HepG2 (cell line): Measurements from ENCODE around the gene GBA2. TPM values are rescaled to one million over a fixed set of nuclear protein-coding genes. Genes with fewer than 3 reads are reported as not detected.

Source experiments
- ATAC-seq: fragments of 200-7000 bp; cut with Tn5 transposase; 3 replicates; pipeline ENCODE4 v1.9.1; 2020; ENCODE audit warnings: mild to moderate bottlenecking, moderate library complexity
- BruUV-seq: library from RNA; stranded (reverse); fragments of 400-500 nt; replicated peaks from 2 replicates; lab custom pipeline; 2021; lab: Mats Ljungman, UMichigan
- CTCF ChIA-PET: fragments of 300-600 bp; formaldehyde crosslinking; extraction: SDS; loops from one replicate; lab custom pipeline; 2021; ENCODE audit warnings: low total read pairs, inconsistent platforms, low intra/inter-chr PET ratio; lab: Yijun Ruan, JAX
- POLR2A ChIA-PET: fragments of 350-600 bp; sonication (Branson Sonifier 250); formaldehyde crosslinking; loops from one replicate; lab custom pipeline; 2020; ENCODE audit warnings: antibody characterized with exemption, inconsistent platforms; lab: Yijun Ruan, JAX
- DNase-seq: peaks from one replicate; pipeline ENCODE4 v3.0.0-alpha.2; 2015; ENCODE audit warnings: low spot score
- FAIRE-seq: peaks from 3 replicates; lab custom pipeline; 2011; peaks lifted over from hg19 to GRCh38; lab: Jason Lieb, UNC
- H2AFZ ChIP-seq: one replicate; pipeline ENCODE4 v1.6.1; 2011; ENCODE audit warnings: low read length, inconsistent platforms
- H3K27ac ChIP-seq: fragments of 300-600 bp; 3 replicates; pipeline ENCODE4 v1.8.0; 2011; ENCODE audit warnings: mixed run types, mild to moderate bottlenecking, mixed read lengths, low read length, inconsistent platforms; ENCODE audit not compliant: insufficient read depth; ENCODE audit errors: extremely low read length
- H3K27me3 ChIP-seq, 2 experiments: fragments of 200-600 bp in 1 of 2; 2 replicates in 1 of 2; 3 replicates in 1 of 2; pipeline versions ENCODE4 v1.6.0 to v1.8.0; 2011; ENCODE audit warnings: low read length in 2 of 2, mild to moderate bottlenecking in 2 of 2, moderate library complexity in 2 of 2, inconsistent platforms in 1 of 2; ENCODE audit not compliant: insufficient read depth in 2 of 2, control insufficient read depth in 1 of 2
- H3K36me3 ChIP-seq, 2 experiments: fragments of 200-600 bp in 1 of 2; replicated peaks in 1 of 2; 2 replicates in 1 of 2; 3 replicates in 1 of 2; pipeline versions ENCODE4 v1.5.1 to v1.8.0; 2011; ENCODE audit warnings: low read length in 2 of 2, inconsistent platforms in 1 of 2; ENCODE audit not compliant: insufficient read depth in 2 of 2, control insufficient read depth in 1 of 2
- H3K4me1 ChIP-seq: 2 replicates; pipeline ENCODE4 v1.5.1; 2012; ENCODE audit warnings: low read length, inconsistent platforms; ENCODE audit not compliant: insufficient read depth
- H3K4me2 ChIP-seq: 2 replicates; pipeline ENCODE4 v1.6.0; 2011; ENCODE audit warnings: low read depth, low read length, inconsistent platforms
- H3K4me3 ChIP-seq, 3 experiments: fragments of 200-600 bp in 1 of 3; sonication (generic), shearing (Covaris generic) in 1 of 3; replicated peaks in 1 of 3; 2 replicates each; pipeline ENCODE4 v1.5.1; 2011 to 2016; ENCODE audit warnings: low read length in 3 of 3, inconsistent platforms in 2 of 3, low read depth in 2 of 3, mild to moderate bottlenecking in 2 of 3, control low read depth in 1 of 3, mixed read lengths in 1 of 3; ENCODE audit not compliant: insufficient read depth in 1 of 3
- H3K79me2 ChIP-seq: one replicate; pipeline ENCODE4 v1.6.1; 2011; ENCODE audit warnings: low read length, inconsistent platforms; ENCODE audit not compliant: insufficient read depth
- H3K9ac ChIP-seq: 2 replicates; pipeline ENCODE4 v1.6.0; 2011; ENCODE audit warnings: mild to moderate bottlenecking, low read depth, low read length, inconsistent platforms; ENCODE audit not compliant: insufficient read depth
- H3K9me3 ChIP-seq: 2 replicates; pipeline ENCODE4 v1.5.1; 2012; ENCODE audit warnings: mild to moderate bottlenecking, low read length
- H4K20me1 ChIP-seq: 2 replicates; pipeline ENCODE4 v1.6.0; 2011; ENCODE audit warnings: inconsistent platforms, mild to moderate bottlenecking, low read length, moderate library complexity; ENCODE audit not compliant: insufficient read depth
- RFX5 ChIP-seq: IDR thresholded peaks from 2 replicates; pipeline ENCODE4 v1.6.1; 2011; ENCODE audit warnings: low read depth, low read length, improper control_type of control experiment
- RFXANK ChIP-seq: IDR thresholded peaks from 2 replicates; pipeline ENCODE4 v1.6.1; 2016
- RFXAP ChIP-seq: sonication (generic); formaldehyde crosslinking; IDR thresholded peaks from 2 replicates; pipeline ENCODE4 v1.4.0; 2020; ENCODE audit warnings: missing genetic modification reagents, borderline replicate concordance
- STAT5B ChIP-seq: sonication (generic); formaldehyde crosslinking; IDR thresholded peaks from 2 replicates; pipeline ENCODE4 v1.4.0; 2020; ENCODE audit warnings: missing genetic modification reagents
- TBX3 ChIP-seq: fragments of 450-650 bp; IDR thresholded peaks from 2 replicates; pipeline ENCODE4 v1.6.1; 2017; ENCODE audit warnings: antibody characterized with exemption, mild to moderate bottlenecking, inconsistent platforms, borderline replicate concordance
- ZNF260 ChIP-seq: sonication (generic); formaldehyde crosslinking; IDR thresholded peaks from 2 replicates; pipeline ENCODE4 v1.4.0; 2020; ENCODE audit warnings: missing genetic modification reagents, low read depth, mild to moderate bottlenecking, borderline replicate concordance
- ZNF567 ChIP-seq: sonication (generic); formaldehyde crosslinking; IDR thresholded peaks from 2 replicates; pipeline ENCODE4 v1.8.1; 2023; ENCODE audit warnings: mild to moderate bottlenecking, missing genetic modification reagents, borderline replicate concordance
- WGBS: methylation state at CpG from one replicate; pipeline ENCODE4 v1.1.6; 2017; ENCODE audit warnings: low lambda C conversion rate; 5-methylcytosine and 5-hydroxymethylcytosine counted together
- in situ Hi-C: cut with HindIII; loops from 2 replicates; pipeline ENCODE4 v1.10.0; 2017; ENCODE audit warnings: low pct_unique_long_range_greater_than_20kb; ENCODE audit not compliant: extremely low pct_ligation_motif_present
- intact Hi-C: fragments of 100-400 bp; cut with micrococcal nuclease; formaldehyde crosslinking; loops from one replicate; pipeline ENCODE4 v1.10.0; 2022; ENCODE audit not compliant: unreplicated experiment
- polyA plus RNA-seq, 8 experiments: library from polyadenylated mRNA; depleted of rRNA in 3 of 8; stranded (reverse) in 7 of 8; unstranded in 1 of 8; fragments of >200 nt; fragmentation: Illumina TruSeq in 4 of 8; extraction: Trizol in 4 of 8; gene quantifications; 2 replicates each; pipeline versions ENCODE4 v1.2.1 to v1.2.3, GENCODE V29; 2011 to 2016; ENCODE audit warnings: low read depth in 4 of 8, missing spikeins in 1 of 8, mixed read lengths in 1 of 8; ENCODE audit not compliant: insufficient read depth in 1 of 8
- total RNA-seq, 5 experiments: library from RNA; depleted of rRNA; stranded (reverse); fragments of >200 nt; fragmentation: Illumina TruSeq; extraction: Trizol; gene quantifications; 2 replicates each; pipeline ENCODE4 v1.2.3, GENCODE V29; 2016; ENCODE audit warnings: low read depth in 1 of 5
- TF ChIP-seq, protein P1 (sequence below): sonication (generic); formaldehyde crosslinking; IDR thresholded peaks from 2 replicates; pipeline ENCODE4 v1.8.0; 2022; ENCODE audit warnings: missing genetic modification reagents, mild to moderate bottlenecking, borderline replicate concordance

The GBA2 gene
- total and polyA plus RNA-seq, 2 of the 13 experiments (the other 11 are each of a cell fraction or from before 2014, with no cell fraction given) = 37.5 to 86.1 TPM

DNA sequence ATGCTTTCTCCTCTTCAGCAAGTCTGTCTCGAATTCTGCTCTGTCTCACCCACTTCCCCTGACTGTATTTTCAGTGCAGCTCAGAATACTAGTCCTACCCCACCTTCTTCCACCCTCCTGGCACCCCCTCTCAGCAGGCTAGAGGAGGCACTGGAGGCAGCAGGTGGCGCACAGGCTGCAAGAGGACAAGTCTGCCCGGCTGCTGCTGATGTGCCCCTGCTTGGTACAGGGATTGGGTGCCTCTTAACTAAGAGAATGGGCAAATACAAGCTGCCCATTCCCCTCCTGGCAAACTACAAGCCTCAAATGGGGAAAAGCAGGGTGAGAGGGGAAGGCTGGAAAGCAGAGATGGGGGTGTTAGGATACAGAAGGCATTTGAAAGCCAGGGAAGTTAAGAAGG lies 22.1 kb downstream of the GBA2 start:
- CTCF ChIA-PET = no interaction called here
- Histone ChIP-seq H3K79me2 (peaks cover 53% of the 10 kb centered on the region), H3K4me3 (no peak overlapping the region), H3K4me1 (peaks cover 52% of the 10 kb centered on the region), H3K27ac (peak overlapping the region; percentile 77), H3K4me2 (0 out of 2 replicates have a peak overlapping the region, but pooled peaks have one; percentile 98), H3K9ac (no peak overlapping the region), H2AFZ (no peak overlapping the region), H3K27me3 (no peaks in the 10 kb centered on the region; a peak in 1 of 5 replicates), H3K36me3 (peaks cover 19 to 42% of the 10 kb centered on the region in 2 experiments), H4K20me1 (peaks cover 30% of the 10 kb centered on the region), H3K9me3 (no peaks in the 10 kb centered on the region)
- in situ Hi-C loops (loop anchor here (5.0 kb wide), 1 partner anchor 60 kb away; the partner anchor contains the start of gene ARHGEF39), intact Hi-C loops (no loop called here)
- DNase-seq (peak; percentile 35), ATAC-seq (0 out of 3 replicates have a peak, but pooled peaks have one; percentile 5), FAIRE-seq (no peak)
- 96% methylated on average over 3 of the region's 3 CpGs for WGBS
- POLR2A ChIA-PET = interaction anchor here (1.1 to 3.5 kb wide), 11 partner anchors 9 to 88 kb away, joined by 3 to 44 read pairs (median 9); partner anchors contain the start of genes ARHGEF39, CCDC107, GBA2 and HINT2
- TF ChIP-seq ZNF260 (CRISPR knock-in tag) = no peak
- TF ChIP-seq RFXAP (CRISPR knock-in tag) = peak; percentile 97
- TF ChIP-seq, protein P1, sequence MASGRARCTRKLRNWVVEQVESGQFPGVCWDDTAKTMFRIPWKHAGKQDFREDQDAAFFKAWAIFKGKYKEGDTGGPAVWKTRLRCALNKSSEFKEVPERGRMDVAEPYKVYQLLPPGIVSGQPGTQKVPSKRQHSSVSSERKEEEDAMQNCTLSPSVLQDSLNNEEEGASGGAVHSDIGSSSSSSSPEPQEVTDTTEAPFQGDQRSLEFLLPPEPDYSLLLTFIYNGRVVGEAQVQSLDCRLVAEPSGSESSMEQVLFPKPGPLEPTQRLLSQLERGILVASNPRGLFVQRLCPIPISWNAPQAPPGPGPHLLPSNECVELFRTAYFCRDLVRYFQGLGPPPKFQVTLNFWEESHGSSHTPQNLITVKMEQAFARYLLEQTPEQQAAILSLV = no peak
- no peak for TF ChIP-seq TBX3
- TF ChIP-seq RFX5 = peak; percentile 98
- TF ChIP-seq RFXANK = peak; percentile 98
- BruUV-seq = no TSS peak

DNA sequence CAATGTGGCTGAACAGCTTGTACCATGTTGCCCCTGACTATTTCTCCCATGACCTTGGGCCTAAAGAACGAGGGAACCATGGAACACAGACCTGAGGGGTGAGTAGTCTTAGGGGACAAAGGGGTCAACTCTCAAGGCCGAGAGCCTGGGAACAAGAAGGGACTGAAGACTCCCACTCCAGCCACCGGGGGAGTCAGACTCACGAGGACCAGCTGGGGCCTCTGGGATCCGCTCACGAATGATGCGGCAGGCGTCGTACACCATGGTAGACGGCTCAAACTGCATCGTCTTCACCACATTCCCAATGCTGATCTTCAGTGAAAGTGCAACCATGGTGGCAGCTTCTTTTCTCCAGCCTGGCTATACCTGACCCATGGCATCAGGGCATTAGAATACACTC lies 23.7 kb downstream of the GBA2 start:
- peaks cover 24% of the 10 kb centered on the region for H4K20me1 ChIP-seq
- H3K27ac ChIP-seq = no peak overlapping the region
- ChIA-PET POLR2A (no interaction called here), CTCF (no interaction called here)
- H3K4me3 ChIP-seq = no peak overlapping the region
- TF ChIP-seq ZNF567 (CRISPR knock-in tag) (no peak), STAT5B (CRISPR knock-in tag) (no peak)
- peaks cover 42% of the 10 kb centered on the region for H3K4me1 ChIP-seq
- no TSS peak for BruUV-seq
- H3K9ac ChIP-seq = no peak overlapping the region
- H2AFZ ChIP-seq = no peak overlapping the region
- FAIRE-seq (no peak), DNase-seq (no peak), ATAC-seq (no peak)
- 95% methylated on average over 11 of the region's 11 CpGs for WGBS
- intact Hi-C loops = no loop called here
- peaks cover 27 to 58% of the 10 kb centered on the region in 2 experiments for H3K36me3 ChIP-seq
- in situ Hi-C loops = loop anchor here (5.0 kb wide), 1 partner anchor 58 kb away; the partner anchor contains the start of gene ARHGEF39
- no peak overlapping the region for H3K4me2 ChIP-seq
- no peaks in the 10 kb centered on the region for H3K27me3 ChIP-seq
- peaks cover 39% of the 10 kb centered on the region for H3K79me2 ChIP-seq
- H3K9me3 ChIP-seq = no peaks in the 10 kb centered on the region
